ENCODE measurements around the gene CCDC8. TPM values are rescaled to one million over a fixed set of nuclear protein-coding genes. Genes with fewer than 3 reads are reported as not detected.
A peak's percentile ranks its signal among the peaks of the same experiment; 100 is the strongest.

CCDC8 gene
- total and polyA plus RNA-seq, 4 experiments from 2014 or later: not detected

GRCh38 chr19:46392252-46392801 is 21.0 kb downstream of the CCDC8 start:
- H3K9me3 Mint-ChIP-seq: peaks cover 0 to 2% (median 0%) of the 10 kb centered on the region in 8 donors
- no peaks in the 10 kb centered on the region for H3K9me3 ChIP-seq (ENCODE audit: control insufficient read depth in 1 of 2, low read length in 2 of 2)
- H3K27me3 Mint-ChIP-seq: peaks cover 0 to 2% of the 10 kb centered on the region in 2 donors
- peaks cover 32 to 38% of the 10 kb centered on the region in 2 donors for H3K36me3 Mint-ChIP-seq
- no peaks in the 10 kb centered on the region for H3K27me3 ChIP-seq (ENCODE audit: insufficient read depth, low read length)
- DNase-seq: no peak
- H3K4me1 Mint-ChIP-seq: peaks cover 3 to 10% (median 4%) of the 10 kb centered on the region in 4 donors
- H3K36me3 ChIP-seq (ENCODE audit: insufficient read depth, low read length): peaks cover 21% of the 10 kb centered on the region
- no peak overlapping the region for H3K27ac ChIP-seq (ENCODE audit: low read depth, low read length)
- H3K4me1 ChIP-seq (ENCODE audit: insufficient read depth, low read length): no peaks in the 10 kb centered on the region
- CTCF ChIA-PET (ENCODE audit: partially characterized antibody): interaction anchor here (1.2 kb wide), 1 partner anchor 57 kb away, joined by 4 read pairs; no protein-coding TSS in a partner anchor
- H3K27ac Mint-ChIP-seq: peak overlapping the region in 2 of 7 donors; percentile 46 to 64
- intact Hi-C loops (cut with micrococcal nuclease): no loop called here
- POLR2A ChIA-PET (ENCODE audit: partially characterized antibody): no interaction called here
- no peak overlapping the region for H3K4me3 Mint-ChIP-seq
- no peak overlapping the region for H3K4me3 ChIP-seq (ENCODE audit: low read length in 2 of 2)

- no peak overlapping the region for H3K4me3 ChIP-seq (ENCODE audit: low read length in 2 of 2)
- DNase-seq: no peak
- H3K36me3 ChIP-seq (ENCODE audit: insufficient read depth, low read length): peaks cover 21% of the 10 kb centered on the region
- Mint-ChIP-seq H3K9me3 (peaks cover 0 to 2% (median 0%) of the 10 kb centered on the region in 8 donors), H3K4me1 (peaks cover 3 to 10% (median 4%) of the 10 kb centered on the region in 4 donors), H3K27me3 (peaks cover 0 to 2% of the 10 kb centered on the region in 2 donors), H3K36me3 (peaks cover 37 to 46% of the 10 kb centered on the region in 2 donors), H3K4me3 (no peak overlapping the region), H3K27ac (no peak overlapping the region)
- no peaks in the 10 kb centered on the region for H3K9me3 ChIP-seq (ENCODE audit: control insufficient read depth in 1 of 2, low read length in 2 of 2)
- H3K4me1 ChIP-seq (ENCODE audit: insufficient read depth, low read length): no peaks in the 10 kb centered on the region
- POLR2A ChIA-PET (ENCODE audit: partially characterized antibody): no interaction called here
- CTCF ChIA-PET (ENCODE audit: partially characterized antibody): interaction anchor here (1.0 to 1.2 kb wide), 2 partner anchors 45 to 56 kb away, joined by 3 to 4 read pairs; partner anchors contain the start of gene PPP5C
- intact Hi-C loops (cut with micrococcal nuclease): no loop called here
- no peak overlapping the region for H3K27ac ChIP-seq (ENCODE audit: low read depth, low read length)
- no peaks in the 10 kb centered on the region for H3K27me3 ChIP-seq (ENCODE audit: insufficient read depth, low read length)
Measured at GRCh38 chr19:46391296-46392251, 21.8 kb downstream of the CCDC8 start.

DNA sequence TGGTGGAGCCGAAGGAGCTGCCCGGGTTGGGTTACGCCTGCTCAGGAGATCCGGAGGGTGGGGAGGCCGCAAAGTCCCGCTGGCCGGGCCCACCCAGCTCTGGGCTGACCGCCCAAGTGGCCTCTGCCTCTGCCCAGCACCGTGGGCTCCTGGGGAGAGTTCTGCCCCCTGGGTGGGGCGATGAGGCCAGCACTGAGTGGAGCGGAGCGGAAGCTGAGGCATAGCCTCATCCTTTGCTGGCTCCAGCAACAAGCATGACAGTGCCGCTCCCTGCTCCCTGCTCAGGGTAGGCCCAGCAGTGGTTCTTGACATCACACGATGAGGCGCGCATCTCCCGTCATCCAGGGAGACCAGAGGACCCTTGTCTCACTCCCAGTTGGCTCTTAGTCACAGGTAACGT is 22.5 kb downstream of the CCDC8 start:
- ChIA-PET CTCF (ENCODE audit: partially characterized antibody) (interaction anchor here (1.0 kb wide), 1 partner anchor 44 kb away, joined by 3 read pairs; the partner anchor contains the start of gene PPP5C), POLR2A (ENCODE audit: partially characterized antibody) (no interaction called here)
- H3K4me3 Mint-ChIP-seq: no peak overlapping the region
- Histone ChIP-seq H3K27ac (ENCODE audit: low read depth, low read length) (no peak overlapping the region), H3K36me3 (ENCODE audit: insufficient read depth, low read length) (peaks cover 21% of the 10 kb centered on the region), H3K9me3 (ENCODE audit: control insufficient read depth in 1 of 2, low read length in 2 of 2) (no peaks in the 10 kb centered on the region), H3K4me1 (ENCODE audit: insufficient read depth, low read length) (no peaks in the 10 kb centered on the region), H3K4me3 (ENCODE audit: low read length in 2 of 2) (no peak overlapping the region), H3K27me3 (ENCODE audit: insufficient read depth, low read length) (no peaks in the 10 kb centered on the region)
- peaks cover 40 to 50% of the 10 kb centered on the region in 2 donors for H3K36me3 Mint-ChIP-seq
- H3K27ac Mint-ChIP-seq: no peak overlapping the region
- DNase-seq: no peak
- intact Hi-C loops (cut with micrococcal nuclease): no loop called here
- H3K9me3 Mint-ChIP-seq: peaks cover 0 to 2% (median 0%) of the 10 kb centered on the region in 8 donors
- peaks cover 3 to 10% (median 4%) of the 10 kb centered on the region in 4 donors for H3K4me1 Mint-ChIP-seq
- H3K27me3 Mint-ChIP-seq: peaks cover 0 to 2% of the 10 kb centered on the region in 2 donors

- CTCF ChIA-PET (ENCODE audit: partially characterized antibody): interaction anchor here (1.0 kb wide), 1 partner anchor 43 kb away, joined by 3 read pairs; the partner anchor contains the start of gene PPP5C
- Histone ChIP-seq H3K4me1 (ENCODE audit: insufficient read depth, low read length) (no peaks in the 10 kb centered on the region), H3K27me3 (ENCODE audit: insufficient read depth, low read length) (no peaks in the 10 kb centered on the region), H3K4me3 (ENCODE audit: low read length in 2 of 2) (no peak overlapping the region), H3K27ac (ENCODE audit: low read depth, low read length) (no peak overlapping the region), H3K36me3 (ENCODE audit: insufficient read depth, low read length) (peaks cover 21% of the 10 kb centered on the region), H3K9me3 (ENCODE audit: control insufficient read depth in 1 of 2, low read length in 2 of 2) (no peaks in the 10 kb centered on the region)
- Mint-ChIP-seq H3K27me3 (no peaks in the 10 kb centered on the region), H3K9me3 (peaks cover 0 to 2% (median 0%) of the 10 kb centered on the region in 8 donors), H3K4me1 (peaks cover 0 to 5% (median 2%) of the 10 kb centered on the region in 4 donors), H3K4me3 (no peak overlapping the region), H3K27ac (no peak overlapping the region), H3K36me3 (peaks cover 42 to 51% of the 10 kb centered on the region in 2 donors)
- DNase-seq: no peak
- POLR2A ChIA-PET (ENCODE audit: partially characterized antibody): no interaction called here
- intact Hi-C loops (cut with micrococcal nuclease): no loop called here
Measured at GRCh38 chr19:46390121-46390858, 23.1 kb downstream of the CCDC8 start.

GRCh38 chr19:46388311-46389095 is 24.9 kb downstream of the CCDC8 start:
- ChIA-PET POLR2A (ENCODE audit: partially characterized antibody) (no interaction called here), CTCF (ENCODE audit: partially characterized antibody) (no interaction called here)
- no peaks in the 10 kb centered on the region for H3K27me3 ChIP-seq (ENCODE audit: insufficient read depth, low read length)
- H3K4me1 ChIP-seq (ENCODE audit: insufficient read depth, low read length): no peaks in the 10 kb centered on the region
- Mint-ChIP-seq H3K27me3 (no peaks in the 10 kb centered on the region), H3K9me3 (peaks cover 0 to 2% (median 0%) of the 10 kb centered on the region in 8 donors), H3K4me1 (peaks cover 0 to 5% (median 0%) of the 10 kb centered on the region in 4 donors), H3K36me3 (peaks cover 55 to 65% of the 10 kb centered on the region in 2 donors), H3K4me3 (no peak overlapping the region), H3K27ac (no peak overlapping the region)
- no peaks in the 10 kb centered on the region for H3K9me3 ChIP-seq (ENCODE audit: control insufficient read depth in 1 of 2, low read length in 2 of 2)
- intact Hi-C loops (cut with micrococcal nuclease): no loop called here
- no peak overlapping the region for H3K27ac ChIP-seq (ENCODE audit: low read depth, low read length)
- DNase-seq: no peak
- H3K36me3 ChIP-seq (ENCODE audit: insufficient read depth, low read length): peaks cover 38% of the 10 kb centered on the region
- H3K4me3 ChIP-seq (ENCODE audit: low read length in 2 of 2): no peak overlapping the region

DNA sequence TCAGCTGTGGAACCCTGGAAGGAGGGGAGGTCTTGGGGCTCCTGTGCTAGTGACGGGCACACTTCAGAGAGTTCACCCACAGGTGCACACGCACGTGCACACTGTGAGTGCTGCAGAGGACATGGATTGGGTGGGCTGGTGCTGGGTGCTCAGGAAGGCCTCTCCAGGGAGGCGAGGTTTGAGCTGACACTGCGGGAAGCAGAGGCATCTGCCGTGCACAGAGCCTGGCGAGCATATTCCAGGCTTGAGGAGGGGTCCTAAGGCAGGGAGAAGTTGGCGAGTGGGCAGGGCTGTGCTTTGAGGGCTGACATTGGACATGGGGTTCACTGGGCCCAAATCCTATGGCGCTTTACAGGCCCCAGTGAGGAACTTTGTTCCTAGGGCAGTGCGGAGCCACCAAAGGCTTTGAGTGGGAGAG is 25.6 kb downstream of the CCDC8 start:
- Mint-ChIP-seq H3K27me3 (no peaks in the 10 kb centered on the region), H3K4me3 (no peak overlapping the region), H3K4me1 (peaks cover 0 to 5% (median 0%) of the 10 kb centered on the region in 4 donors), H3K27ac (no peak overlapping the region), H3K36me3 (peaks cover 61 to 68% of the 10 kb centered on the region in 2 donors), H3K9me3 (peaks cover 0 to 2% (median 0%) of the 10 kb centered on the region in 8 donors)
- DNase-seq: no peak
- Histone ChIP-seq H3K27me3 (ENCODE audit: insufficient read depth, low read length) (no peaks in the 10 kb centered on the region), H3K9me3 (ENCODE audit: control insufficient read depth in 1 of 2, low read length in 2 of 2) (no peaks in the 10 kb centered on the region), H3K27ac (ENCODE audit: low read depth, low read length) (no peak overlapping the region), H3K4me3 (ENCODE audit: low read length in 2 of 2) (no peak overlapping the region), H3K4me1 (ENCODE audit: insufficient read depth, low read length) (no peaks in the 10 kb centered on the region), H3K36me3 (ENCODE audit: insufficient read depth, low read length) (peaks cover 46% of the 10 kb centered on the region)
- ChIA-PET CTCF (ENCODE audit: partially characterized antibody) (no interaction called here), POLR2A (ENCODE audit: partially characterized antibody) (no interaction called here)
- intact Hi-C loops (cut with micrococcal nuclease): no loop called here
